Measurements from ENCODE around the gene TDRD7. TPM values are rescaled to one million over a fixed set of nuclear protein-coding genes. Genes with fewer than 3 reads are reported as not detected.

Gene TDRD7, protein sequence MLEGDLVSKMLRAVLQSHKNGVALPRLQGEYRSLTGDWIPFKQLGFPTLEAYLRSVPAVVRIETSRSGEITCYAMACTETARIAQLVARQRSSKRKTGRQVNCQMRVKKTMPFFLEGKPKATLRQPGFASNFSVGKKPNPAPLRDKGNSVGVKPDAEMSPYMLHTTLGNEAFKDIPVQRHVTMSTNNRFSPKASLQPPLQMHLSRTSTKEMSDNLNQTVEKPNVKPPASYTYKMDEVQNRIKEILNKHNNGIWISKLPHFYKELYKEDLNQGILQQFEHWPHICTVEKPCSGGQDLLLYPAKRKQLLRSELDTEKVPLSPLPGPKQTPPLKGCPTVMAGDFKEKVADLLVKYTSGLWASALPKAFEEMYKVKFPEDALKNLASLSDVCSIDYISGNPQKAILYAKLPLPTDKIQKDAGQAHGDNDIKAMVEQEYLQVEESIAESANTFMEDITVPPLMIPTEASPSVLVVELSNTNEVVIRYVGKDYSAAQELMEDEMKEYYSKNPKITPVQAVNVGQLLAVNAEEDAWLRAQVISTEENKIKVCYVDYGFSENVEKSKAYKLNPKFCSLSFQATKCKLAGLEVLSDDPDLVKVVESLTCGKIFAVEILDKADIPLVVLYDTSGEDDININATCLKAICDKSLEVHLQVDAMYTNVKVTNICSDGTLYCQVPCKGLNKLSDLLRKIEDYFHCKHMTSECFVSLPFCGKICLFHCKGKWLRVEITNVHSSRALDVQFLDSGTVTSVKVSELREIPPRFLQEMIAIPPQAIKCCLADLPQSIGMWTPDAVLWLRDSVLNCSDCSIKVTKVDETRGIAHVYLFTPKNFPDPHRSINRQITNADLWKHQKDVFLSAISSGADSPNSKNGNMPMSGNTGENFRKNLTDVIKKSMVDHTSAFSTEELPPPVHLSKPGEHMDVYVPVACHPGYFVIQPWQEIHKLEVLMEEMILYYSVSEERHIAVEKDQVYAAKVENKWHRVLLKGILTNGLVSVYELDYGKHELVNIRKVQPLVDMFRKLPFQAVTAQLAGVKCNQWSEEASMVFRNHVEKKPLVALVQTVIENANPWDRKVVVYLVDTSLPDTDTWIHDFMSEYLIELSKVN
- total RNA-seq = 10 to 100 TPM; 31.2 to 32.2 TPM
- polyA plus RNA-seq (ENCODE audit: insufficient read depth, low read depth, low replicate concordance) = 85.8 TPM
- long read RNA-seq, donor 1, transcript TDRD7-201 (17 exons, 3,834 nt) = major isoform, 5 of 15 reads
- long read RNA-seq, donor 1, partial matches to known transcripts = 10 of 15 reads
- long read RNA-seq, donor 1, other reads (novel, unspliced or antisense) = 0 of 15 reads
- long read RNA-seq, donor 2, partial matches to known transcripts = 15 of 19 reads
- long read RNA-seq, donor 2, other reads (novel, unspliced or antisense) = 0 of 19 reads

DNA sequence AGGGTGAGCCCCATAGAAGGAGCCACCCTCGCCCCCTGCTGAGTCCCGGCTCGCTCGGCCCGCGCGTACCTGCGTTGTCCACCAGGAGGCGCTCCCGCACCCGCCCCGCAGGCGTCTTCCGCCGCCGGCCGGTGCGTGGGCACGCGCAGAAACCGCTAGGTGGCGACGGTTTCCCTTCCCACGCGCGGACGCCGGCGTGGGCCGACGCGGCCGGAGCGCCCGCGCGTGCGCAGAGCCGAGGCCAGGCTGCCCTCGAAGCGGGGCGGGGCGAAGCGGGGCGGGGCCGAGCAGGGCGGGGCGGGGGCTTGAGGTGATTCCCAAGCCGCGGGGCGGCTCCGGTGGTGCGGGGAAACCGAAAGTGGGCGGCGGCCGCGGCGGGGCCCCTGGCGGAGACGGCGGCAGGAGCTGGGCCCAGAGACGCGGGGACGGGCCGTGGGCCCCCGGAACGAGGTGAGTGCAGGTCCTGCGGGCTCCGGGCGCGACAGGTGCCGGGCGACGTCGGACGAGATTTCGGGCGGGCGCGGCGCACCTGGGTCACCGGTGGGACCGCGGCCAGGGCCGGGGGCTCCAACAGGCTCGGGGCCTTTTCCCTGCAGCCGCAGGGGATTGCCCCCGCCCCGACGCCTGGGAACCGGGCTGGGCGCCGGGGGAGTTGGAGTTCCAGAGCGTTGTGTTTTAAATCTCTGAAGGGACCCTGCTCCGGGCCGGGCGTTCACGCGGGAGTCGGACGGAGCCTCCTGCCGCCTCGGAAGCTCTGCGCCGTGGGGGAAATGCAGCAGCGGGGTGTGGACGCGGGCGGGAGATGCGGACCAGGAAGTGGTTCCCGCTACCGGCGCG is at the start of gene TDRD7:
TSS of gene TDRD7 (plus strand) at position 308 of the 837 bp plus-strand sequence. CDS start 16,370 bp downstream, outside the sequence.
- WGBS, 2 donors = 1% methylated on average over 22 to 84 of the region's 115 CpGs
- Histone ChIP-seq H3K4me1 (peaks cover 7% of the 10 kb centered on the region), H3K27ac (peak within 1 kb of the TSS; percentile 63 to 93), H3K4me3 (peak within 1 kb of the TSS; percentile 77 to 97), H3K36me3 (ENCODE audit: low read depth, missing control alignments) (no peaks in the 10 kb centered on the region), H3K27me3 (no peaks in the 10 kb centered on the region), H3K9me3 (no peaks in the 10 kb centered on the region)
- intact Hi-C loops (cut with DNase I; ENCODE audit: low total_unique reads) = no loop called here
- DNase-seq = peak; percentile 89
- TF ChIP-seq, protein P1, sequence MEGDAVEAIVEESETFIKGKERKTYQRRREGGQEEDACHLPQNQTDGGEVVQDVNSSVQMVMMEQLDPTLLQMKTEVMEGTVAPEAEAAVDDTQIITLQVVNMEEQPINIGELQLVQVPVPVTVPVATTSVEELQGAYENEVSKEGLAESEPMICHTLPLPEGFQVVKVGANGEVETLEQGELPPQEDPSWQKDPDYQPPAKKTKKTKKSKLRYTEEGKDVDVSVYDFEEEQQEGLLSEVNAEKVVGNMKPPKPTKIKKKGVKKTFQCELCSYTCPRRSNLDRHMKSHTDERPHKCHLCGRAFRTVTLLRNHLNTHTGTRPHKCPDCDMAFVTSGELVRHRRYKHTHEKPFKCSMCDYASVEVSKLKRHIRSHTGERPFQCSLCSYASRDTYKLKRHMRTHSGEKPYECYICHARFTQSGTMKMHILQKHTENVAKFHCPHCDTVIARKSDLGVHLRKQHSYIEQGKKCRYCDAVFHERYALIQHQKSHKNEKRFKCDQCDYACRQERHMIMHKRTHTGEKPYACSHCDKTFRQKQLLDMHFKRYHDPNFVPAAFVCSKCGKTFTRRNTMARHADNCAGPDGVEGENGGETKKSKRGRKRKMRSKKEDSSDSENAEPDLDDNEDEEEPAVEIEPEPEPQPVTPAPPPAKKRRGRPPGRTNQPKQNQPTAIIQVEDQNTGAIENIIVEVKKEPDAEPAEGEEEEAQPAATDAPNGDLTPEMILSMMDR (IDR thresholded peaks at IDR 0.05) = peak; percentile 98 to 100 (median 99)
- no peak for TF ChIP-seq POLR2A (IDR thresholded peaks at IDR 0.05)

- Histone ChIP-seq H3K27ac (no peak overlapping the region), H3K27me3 (no peaks in the 10 kb centered on the region), H3K9me3 (no peaks in the 10 kb centered on the region), H3K36me3 (ENCODE audit: low read depth, missing control alignments) (no peaks in the 10 kb centered on the region), H3K4me3 (no peak overlapping the region), H3K4me1 (no peaks in the 10 kb centered on the region)
- TF ChIP-seq POLR2A (IDR thresholded peaks at IDR 0.05) = no peak
- TF ChIP-seq, protein P1 (IDR thresholded peaks at IDR 0.05) = no peak
- 92 to 97% methylated on average over 4 to 5 of the region's 5 CpGs for WGBS, 2 donors
- intact Hi-C loops (cut with DNase I; ENCODE audit: low total_unique reads) = no loop called here
- no peak for DNase-seq
Observed at GRCh38 chr9:97362777-97363545, 48.9 kb upstream of the TDRD7 start.

DNA sequence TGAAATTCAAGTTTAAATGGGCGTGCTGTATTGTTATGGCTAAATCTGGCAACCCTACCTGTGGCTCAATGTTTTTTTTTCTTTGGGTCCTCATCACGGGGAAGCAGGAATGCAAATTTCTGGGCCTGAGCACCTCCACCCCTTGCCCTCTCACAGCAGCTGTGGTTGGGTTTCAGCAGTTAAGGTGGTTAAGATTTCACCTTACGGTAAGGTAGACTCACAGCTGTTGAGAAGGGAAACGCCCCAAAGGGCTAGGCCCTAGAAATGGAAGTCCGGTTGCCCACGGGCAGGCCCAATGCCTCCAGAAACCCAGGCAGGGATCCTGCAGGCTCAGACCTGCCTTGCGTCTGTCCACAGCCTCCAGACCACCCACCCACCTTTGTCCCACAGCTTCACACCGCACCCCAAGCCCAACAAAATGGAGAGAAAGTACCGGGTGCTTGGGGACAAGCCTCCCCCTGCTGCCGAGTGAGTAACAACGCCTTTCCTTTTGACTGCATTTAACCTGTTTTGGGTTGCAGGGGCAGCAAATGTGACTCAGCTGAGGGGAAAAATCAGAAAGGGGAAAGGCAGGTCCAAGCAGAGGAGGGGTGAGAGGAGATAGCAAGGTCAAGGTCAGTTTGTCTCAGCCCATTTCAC is 48.1 kb upstream of the TDRD7 start:
- intact Hi-C loops (cut with DNase I; ENCODE audit: low total_unique reads) = no loop called here
- DNase-seq = no peak
- no peak for TF ChIP-seq POLR2A (IDR thresholded peaks at IDR 0.05)
- TF ChIP-seq, protein P1 (IDR thresholded peaks at IDR 0.05) = no peak
- no peaks in the 10 kb centered on the region for H3K27me3 ChIP-seq
- no peaks in the 10 kb centered on the region for H3K4me1 ChIP-seq
- WGBS, 2 donors = 88 to 91% methylated on average over 10 to 11 of the region's 11 CpGs
- no peak overlapping the region for H3K4me3 ChIP-seq
- H3K9me3 ChIP-seq = no peaks in the 10 kb centered on the region
- H3K27ac ChIP-seq = no peak overlapping the region
- H3K36me3 ChIP-seq (ENCODE audit: low read depth, missing control alignments) = no peaks in the 10 kb centered on the region
